ENCODE results near the gene ANAPC1.
"Not testable (repeated sequence)": the region's sequence is repeated elsewhere in the genome, so short reads cannot be mapped to it uniquely, and the experiment has no call there.

Gene ANAPC1

DNA sequence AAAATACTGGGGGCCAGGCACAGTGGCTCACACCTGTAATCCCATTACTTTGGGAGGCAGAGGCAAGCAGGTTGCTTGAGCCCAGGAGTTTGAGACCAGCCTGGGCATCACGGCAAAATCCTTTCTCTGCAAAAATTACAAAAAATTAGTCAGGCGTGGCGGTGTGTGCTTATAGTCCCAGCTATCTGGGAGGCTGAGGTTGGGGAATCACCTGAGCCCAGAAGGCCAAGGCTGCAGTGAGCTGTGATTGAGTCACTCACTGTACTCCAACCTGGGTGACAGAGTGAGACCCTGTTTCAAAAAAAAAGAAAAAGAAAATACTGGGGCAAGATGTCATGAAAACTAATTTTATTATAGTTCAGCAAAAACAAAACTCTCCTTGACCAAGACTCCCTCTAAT is 24.0 kb downstream of the ANAPC1 start:
- not testable (repeated sequence) for H3K27ac ChIP-seq (ENCODE audit: low read depth, low read length); H3K4me1 ChIP-seq (ENCODE audit: control insufficient read depth, insufficient read depth, low read length); H3K9me3 ChIP-seq (ENCODE audit: control insufficient read depth, insufficient read depth, low read depth, low read length); H3K4me3 ChIP-seq (ENCODE audit: low read depth, low read length); H3K27me3 ChIP-seq (ENCODE audit: control insufficient read depth, insufficient read depth, low read length); H3K9ac ChIP-seq (ENCODE audit: low read length)
- H3K36me3 ChIP-seq (ENCODE audit: control insufficient read depth, insufficient read depth, low read length): peaks cover 37% of the 10 kb centered on the region

DNA sequence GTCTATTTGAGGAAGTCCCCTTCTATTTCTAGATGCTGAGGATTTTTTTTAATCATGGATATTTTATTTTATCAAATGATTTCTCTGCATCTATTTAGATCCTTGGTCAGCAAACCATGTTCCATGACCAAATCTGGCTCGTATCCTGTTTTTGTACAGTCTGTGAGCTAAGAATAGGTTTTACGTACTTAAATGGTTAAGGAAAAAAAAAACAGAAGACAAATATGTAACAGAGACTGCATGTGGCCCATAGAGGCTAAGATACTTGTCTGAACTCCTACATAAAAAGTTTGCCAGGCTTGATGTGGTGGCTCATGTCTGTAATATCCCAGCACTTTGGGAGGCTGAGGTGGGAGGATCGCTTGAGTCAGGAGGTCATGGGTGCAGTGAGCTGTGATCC is 31.4 kb downstream of the ANAPC1 start:
- not testable (repeated sequence) for H3K27ac ChIP-seq (ENCODE audit: low read depth, low read length); H3K4me3 ChIP-seq (ENCODE audit: low read depth, low read length); H3K9ac ChIP-seq (ENCODE audit: low read length); H3K27me3 ChIP-seq (ENCODE audit: control insufficient read depth, insufficient read depth, low read length); H3K9me3 ChIP-seq (ENCODE audit: control insufficient read depth, insufficient read depth, low read depth, low read length); H3K4me1 ChIP-seq (ENCODE audit: control insufficient read depth, insufficient read depth, low read length)
- H3K36me3 ChIP-seq (ENCODE audit: control insufficient read depth, insufficient read depth, low read length): peaks cover 44% of the 10 kb centered on the region

DNA sequence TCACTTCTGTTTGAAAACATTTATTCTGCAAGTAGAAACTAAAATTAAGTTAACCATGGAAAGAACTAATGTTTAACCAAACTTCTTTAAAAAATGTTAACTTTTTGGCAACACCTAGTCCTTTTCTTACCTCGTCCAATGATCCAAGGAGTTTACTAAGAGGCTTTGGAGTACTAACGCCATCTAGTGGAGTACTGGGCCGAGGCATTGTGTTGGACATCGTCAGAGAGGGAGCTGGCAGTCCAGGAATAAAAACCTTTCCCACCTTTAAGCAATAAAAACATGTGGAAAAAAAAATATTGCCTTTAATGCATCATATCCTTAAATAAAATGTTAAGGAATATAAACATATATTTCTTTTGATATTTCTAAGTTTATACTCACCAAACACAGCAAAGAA is 33.3 kb downstream of the ANAPC1 start:
- peaks cover 44% of the 10 kb centered on the region for H3K36me3 ChIP-seq (ENCODE audit: control insufficient read depth, insufficient read depth, low read length)
- not testable (repeated sequence) for H3K9ac ChIP-seq (ENCODE audit: low read length); H3K9me3 ChIP-seq (ENCODE audit: control insufficient read depth, insufficient read depth, low read depth, low read length); H3K27me3 ChIP-seq (ENCODE audit: control insufficient read depth, insufficient read depth, low read length); H3K4me1 ChIP-seq (ENCODE audit: control insufficient read depth, insufficient read depth, low read length); H3K4me3 ChIP-seq (ENCODE audit: low read depth, low read length); H3K27ac ChIP-seq (ENCODE audit: low read depth, low read length)

DNA sequence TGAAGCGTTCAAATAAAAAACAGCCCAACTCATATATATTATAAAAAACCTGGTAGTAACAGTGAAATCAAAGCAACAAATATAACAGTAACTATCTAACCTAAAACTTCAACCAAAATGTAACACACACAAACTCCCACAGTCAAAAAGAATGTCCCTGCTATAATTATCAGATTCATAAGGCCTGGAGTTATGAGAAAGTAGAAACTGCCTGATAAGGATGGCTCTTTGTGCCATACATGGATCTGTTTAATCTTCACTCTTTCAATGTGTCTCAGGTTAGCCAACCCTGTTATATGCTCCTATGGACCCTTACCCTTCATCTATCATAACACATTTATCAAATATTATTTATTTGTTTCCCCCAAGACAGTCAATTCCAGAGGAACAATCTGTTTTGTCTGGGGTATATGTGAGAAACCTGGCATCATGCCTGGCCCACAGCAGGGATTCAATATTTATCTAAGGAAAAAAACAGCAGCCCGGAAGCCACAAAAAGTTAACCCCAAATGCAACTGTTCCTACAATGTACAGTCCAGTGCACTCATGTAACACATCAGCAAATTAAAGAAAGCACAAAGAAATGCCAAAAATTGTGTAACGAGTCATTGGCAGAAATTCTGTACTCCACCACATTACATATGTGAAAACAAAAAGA is 44.2 kb downstream of the ANAPC1 start:
- not testable (repeated sequence) for H3K27ac ChIP-seq (ENCODE audit: low read depth, low read length); H3K4me3 ChIP-seq (ENCODE audit: low read depth, low read length); H3K9ac ChIP-seq (ENCODE audit: low read length); H3K27me3 ChIP-seq (ENCODE audit: control insufficient read depth, insufficient read depth, low read length); H3K9me3 ChIP-seq (ENCODE audit: control insufficient read depth, insufficient read depth, low read depth, low read length); H3K4me1 ChIP-seq (ENCODE audit: control insufficient read depth, insufficient read depth, low read length)
- H3K36me3 ChIP-seq (ENCODE audit: control insufficient read depth, insufficient read depth, low read length): peaks cover 36% of the 10 kb centered on the region

DNA sequence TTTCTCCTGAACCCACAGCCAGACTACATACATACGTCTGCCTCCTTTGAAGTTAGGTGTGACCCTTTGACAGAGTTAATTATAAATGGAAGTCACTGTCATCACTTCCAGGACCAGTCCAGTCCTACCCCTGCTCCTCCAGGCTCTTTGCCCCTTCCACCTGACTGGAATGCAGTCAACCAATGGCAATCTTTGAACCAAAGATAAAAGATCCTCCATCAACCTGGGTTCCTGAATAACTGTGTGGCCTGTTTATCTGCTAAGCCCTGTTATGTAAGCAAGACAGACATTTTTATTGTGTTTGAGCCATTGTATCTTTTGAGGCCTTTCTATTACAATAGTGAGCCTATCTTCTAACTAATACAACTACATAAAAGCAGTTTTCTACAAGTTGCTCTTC is 45.0 kb downstream of the ANAPC1 start:
- not testable (repeated sequence) for H3K9me3 ChIP-seq (ENCODE audit: control insufficient read depth, insufficient read depth, low read depth, low read length); H3K9ac ChIP-seq (ENCODE audit: low read length); H3K4me1 ChIP-seq (ENCODE audit: control insufficient read depth, insufficient read depth, low read length); H3K4me3 ChIP-seq (ENCODE audit: low read depth, low read length); H3K27me3 ChIP-seq (ENCODE audit: control insufficient read depth, insufficient read depth, low read length); H3K27ac ChIP-seq (ENCODE audit: low read depth, low read length)
- H3K36me3 ChIP-seq (ENCODE audit: control insufficient read depth, insufficient read depth, low read length): peaks cover 40% of the 10 kb centered on the region

DNA sequence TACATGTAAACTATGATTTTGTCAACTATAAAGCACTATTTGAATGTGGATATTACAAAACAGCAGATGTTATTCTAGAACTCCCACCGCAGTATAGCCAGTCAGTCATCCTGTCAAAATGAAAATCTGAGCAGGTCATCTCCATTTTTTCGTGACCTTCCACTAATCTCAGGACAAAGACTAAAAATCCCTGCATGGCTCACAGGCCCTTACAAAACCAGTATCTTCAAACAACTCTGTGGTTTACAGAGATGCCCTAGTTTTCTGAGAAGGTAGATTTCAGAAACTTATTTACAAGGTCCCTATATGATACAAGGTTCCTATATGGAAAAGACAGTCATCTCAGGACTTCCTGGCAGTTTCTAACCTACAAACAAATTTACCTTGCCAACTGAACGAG is 49.8 kb downstream of the ANAPC1 start:
- not testable (repeated sequence) for H3K4me3 ChIP-seq (ENCODE audit: low read depth, low read length); H3K9me3 ChIP-seq (ENCODE audit: control insufficient read depth, insufficient read depth, low read depth, low read length); H3K27me3 ChIP-seq (ENCODE audit: control insufficient read depth, insufficient read depth, low read length); H3K27ac ChIP-seq (ENCODE audit: low read depth, low read length); H3K4me1 ChIP-seq (ENCODE audit: control insufficient read depth, insufficient read depth, low read length); H3K9ac ChIP-seq (ENCODE audit: low read length)
- H3K36me3 ChIP-seq (ENCODE audit: control insufficient read depth, insufficient read depth, low read length): peaks cover 51% of the 10 kb centered on the region

DNA sequence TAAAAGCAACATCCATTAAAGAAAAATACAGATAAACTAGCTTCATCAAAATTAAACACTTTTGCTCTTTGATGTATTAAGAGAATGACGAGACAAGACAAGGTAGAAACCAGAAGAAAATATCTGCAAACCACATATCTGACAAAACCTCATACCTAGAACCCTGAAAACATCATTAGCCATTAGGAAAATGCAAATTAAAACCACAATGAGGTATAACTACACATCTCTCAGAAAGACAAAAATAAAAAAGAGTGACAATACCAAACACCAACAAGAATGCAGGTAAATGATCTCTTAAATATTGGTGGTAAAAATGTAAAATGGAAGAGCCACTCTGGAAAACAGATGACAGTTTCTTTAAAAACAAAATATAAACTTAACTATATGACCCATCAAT is 53.5 kb downstream of the ANAPC1 start:
- peaks cover 56% of the 10 kb centered on the region for H3K36me3 ChIP-seq (ENCODE audit: control insufficient read depth, insufficient read depth, low read length)
- not testable (repeated sequence) for H3K27me3 ChIP-seq (ENCODE audit: control insufficient read depth, insufficient read depth, low read length); H3K4me3 ChIP-seq (ENCODE audit: low read depth, low read length); H3K9ac ChIP-seq (ENCODE audit: low read length); H3K9me3 ChIP-seq (ENCODE audit: control insufficient read depth, insufficient read depth, low read depth, low read length); H3K27ac ChIP-seq (ENCODE audit: low read depth, low read length); H3K4me1 ChIP-seq (ENCODE audit: control insufficient read depth, insufficient read depth, low read length)

DNA sequence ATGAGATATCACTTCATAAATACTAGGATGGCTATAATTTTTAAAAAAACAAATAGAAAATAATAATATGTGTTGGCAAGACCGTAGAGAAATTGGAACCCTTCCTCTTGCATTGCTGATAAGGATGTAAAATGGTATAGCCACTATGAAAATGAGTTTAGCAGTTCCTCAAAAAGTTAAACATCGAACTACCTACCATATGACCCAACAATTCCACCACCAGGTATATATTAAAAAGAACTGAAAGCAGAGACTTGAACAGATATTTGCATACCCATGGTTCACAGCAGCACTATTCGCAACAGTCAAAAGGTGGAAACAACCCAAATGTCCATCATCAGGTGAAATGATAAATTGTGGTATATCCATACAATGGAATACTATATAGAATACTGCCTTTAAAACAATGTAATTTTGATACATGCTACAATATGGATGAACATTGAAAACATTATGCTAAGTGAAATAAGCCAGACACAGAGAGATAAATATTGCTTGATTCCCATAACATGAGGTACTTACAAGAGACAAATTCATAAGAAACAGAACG is 55.7 kb downstream of the ANAPC1 start:
- not testable (repeated sequence) for H3K9me3 ChIP-seq (ENCODE audit: control insufficient read depth, insufficient read depth, low read depth, low read length); H3K9ac ChIP-seq (ENCODE audit: low read length); H3K27ac ChIP-seq (ENCODE audit: low read depth, low read length); H3K27me3 ChIP-seq (ENCODE audit: control insufficient read depth, insufficient read depth, low read length); H3K4me1 ChIP-seq (ENCODE audit: control insufficient read depth, insufficient read depth, low read length); H3K4me3 ChIP-seq (ENCODE audit: low read depth, low read length)
- peaks cover 53% of the 10 kb centered on the region for H3K36me3 ChIP-seq (ENCODE audit: control insufficient read depth, insufficient read depth, low read length)

DNA sequence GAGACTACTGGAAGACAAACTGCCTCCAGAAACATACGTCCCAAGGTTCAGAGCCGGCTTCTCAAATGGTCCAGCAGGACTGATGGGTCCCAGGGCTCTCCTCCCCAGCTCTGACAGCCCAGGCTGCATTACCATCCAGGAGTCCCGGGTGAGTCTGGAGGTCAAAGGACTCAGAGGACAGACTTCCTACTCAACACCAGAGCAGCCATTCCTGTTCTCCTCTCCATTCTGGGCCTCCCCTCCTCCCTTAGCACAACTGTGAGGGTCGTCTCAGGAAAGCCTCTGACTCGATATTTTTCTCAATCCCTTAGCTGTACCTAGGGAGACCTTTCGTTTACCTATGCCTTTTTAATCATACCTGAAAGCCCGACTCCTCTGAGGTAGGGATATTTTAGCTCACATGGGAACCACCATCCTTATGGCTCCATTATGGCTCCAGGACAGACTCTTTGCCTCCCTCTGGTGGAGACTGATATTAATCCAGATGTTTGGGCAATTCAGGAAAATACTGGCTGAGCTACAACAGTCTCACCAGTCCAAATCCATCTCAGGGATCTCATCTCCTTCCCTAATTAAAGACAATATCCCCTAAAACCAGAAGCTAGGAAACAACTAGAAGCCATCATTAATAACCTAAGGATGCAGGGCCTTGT is 70.9 kb downstream of the ANAPC1 start:
- H3K36me3 ChIP-seq (ENCODE audit: control insufficient read depth, insufficient read depth, low read length); H3K4me3 ChIP-seq (ENCODE audit: low read depth, low read length); H3K27ac ChIP-seq (ENCODE audit: low read depth, low read length); H3K4me1 ChIP-seq (ENCODE audit: control insufficient read depth, insufficient read depth, low read length); H3K9me3 ChIP-seq (ENCODE audit: control insufficient read depth, insufficient read depth, low read depth, low read length); H3K27me3 ChIP-seq (ENCODE audit: control insufficient read depth, insufficient read depth, low read length); H3K9ac ChIP-seq (ENCODE audit: low read length): not testable (repeated sequence)

DNA sequence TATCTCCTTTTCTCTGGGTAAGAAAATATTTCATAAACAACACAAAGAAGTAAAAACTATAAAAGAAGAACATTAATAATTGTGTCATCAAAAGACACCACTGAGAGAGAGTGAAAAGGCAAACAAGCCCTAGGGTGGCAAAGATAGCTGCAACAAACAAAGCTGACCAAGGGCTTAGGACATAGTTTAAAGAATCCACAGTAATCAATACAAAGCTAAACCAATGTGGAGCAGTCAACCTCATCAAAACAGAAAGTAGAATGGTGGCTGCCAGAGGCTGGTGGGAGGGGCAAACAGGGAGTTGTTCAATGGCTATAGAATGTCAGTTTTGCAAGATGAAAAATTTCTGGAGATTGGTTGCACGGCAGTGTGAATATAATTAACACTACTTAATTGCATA is 93.4 kb downstream of the ANAPC1 start:
- H3K4me3 ChIP-seq (ENCODE audit: low read depth, low read length); H3K27me3 ChIP-seq (ENCODE audit: control insufficient read depth, insufficient read depth, low read length); H3K9ac ChIP-seq (ENCODE audit: low read length); H3K9me3 ChIP-seq (ENCODE audit: control insufficient read depth, insufficient read depth, low read depth, low read length); H3K36me3 ChIP-seq (ENCODE audit: control insufficient read depth, insufficient read depth, low read length); H3K4me1 ChIP-seq (ENCODE audit: control insufficient read depth, insufficient read depth, low read length); H3K27ac ChIP-seq (ENCODE audit: low read depth, low read length): not testable (repeated sequence)

DNA sequence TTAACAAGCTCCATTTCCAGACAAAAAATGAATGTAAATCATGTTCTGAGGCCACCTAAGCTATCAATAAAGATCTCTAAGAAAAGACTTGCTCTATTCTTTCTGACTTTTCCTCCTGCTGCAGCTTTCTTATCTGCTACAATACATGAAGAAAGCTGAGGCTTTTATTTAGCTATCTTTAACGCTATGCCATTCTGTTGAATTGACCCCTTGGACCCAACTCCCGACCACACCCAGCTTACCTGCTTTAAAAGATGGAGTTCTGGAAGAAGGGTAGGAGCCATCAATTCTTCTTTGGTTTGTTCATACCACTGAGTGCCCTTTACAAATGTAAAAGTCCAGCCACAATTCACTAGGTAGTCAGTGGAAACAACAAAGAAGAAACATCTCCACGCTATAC is 99.9 kb downstream of the ANAPC1 start:
- not testable (repeated sequence) for H3K27ac ChIP-seq (ENCODE audit: low read depth, low read length); H3K4me3 ChIP-seq (ENCODE audit: low read depth, low read length); H3K36me3 ChIP-seq (ENCODE audit: control insufficient read depth, insufficient read depth, low read length); H3K9ac ChIP-seq (ENCODE audit: low read length); H3K4me1 ChIP-seq (ENCODE audit: control insufficient read depth, insufficient read depth, low read length); H3K27me3 ChIP-seq (ENCODE audit: control insufficient read depth, insufficient read depth, low read length); H3K9me3 ChIP-seq (ENCODE audit: control insufficient read depth, insufficient read depth, low read depth, low read length)
